ENCODE measurements around the gene CTDP1.

CTDP1 gene

DNA sequence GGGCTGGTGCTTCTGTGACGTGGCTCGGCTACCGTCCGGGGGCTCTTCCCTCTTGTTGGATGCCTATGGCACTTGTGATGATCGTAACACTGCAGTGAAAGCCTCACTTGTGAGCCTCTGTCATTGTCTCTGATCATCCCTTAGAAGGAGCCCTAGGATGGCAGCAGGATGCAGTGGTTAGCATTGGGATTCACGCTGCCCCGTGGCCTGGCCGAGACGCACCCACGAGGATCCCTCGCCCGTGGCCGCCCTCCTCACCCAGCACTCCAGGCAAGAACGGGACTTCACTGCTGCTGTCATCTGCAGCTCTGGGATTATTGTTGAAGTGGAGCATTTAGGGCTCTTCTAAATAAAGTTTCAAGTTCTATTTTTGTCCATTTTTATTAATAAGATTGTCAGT lies 46.8 kb upstream of the CTDP1 start:
- Histone ChIP-seq H3K27ac (ENCODE audit: extremely low read depth, low read depth, low read length) (no peak overlapping the region), H3K9me3 (ENCODE audit: control insufficient read depth, insufficient read depth, low read depth, low read length) (no peaks in the 10 kb centered on the region), H3K36me3 (ENCODE audit: control insufficient read depth in 2 of 2, insufficient read depth in 1 of 2, low read length in 2 of 2) (no peaks in the 10 kb centered on the region), H3K4me3 (ENCODE audit: low read depth, low read length) (no peak overlapping the region), H3K4me1 (ENCODE audit: control insufficient read depth, insufficient read depth, low read length) (no peaks in the 10 kb centered on the region)
- no peak for TF ChIP-seq ZNF248 (tag by site-specific recombination; IDR thresholded peaks at IDR 0.05)
- no peak for TF ChIP-seq ZNF311 (tag by site-specific recombination; IDR thresholded peaks at IDR 0.05; ENCODE audit: borderline replicate concordance)
- TF ChIP-seq TRIM28 (IDR thresholded peaks at IDR 0.05; ENCODE audit: borderline replicate concordance, low read length), result no peak
- TF ChIP-seq ZNF777 (tag by site-specific recombination; IDR thresholded peaks at IDR 0.05; ENCODE audit: borderline replicate concordance), result no peak
- no peak for TF ChIP-seq KLF1 (tag by site-specific recombination; IDR thresholded peaks at IDR 0.05)
- TF ChIP-seq ZNF792 (tag by site-specific recombination; IDR thresholded peaks at IDR 0.05), result no peak
- no peak for TF ChIP-seq ZNF624 (tag by site-specific recombination; IDR thresholded peaks at IDR 0.05)
- ChIA-PET POLR2A (no interaction called here), CTCF (no interaction called here)

DNA sequence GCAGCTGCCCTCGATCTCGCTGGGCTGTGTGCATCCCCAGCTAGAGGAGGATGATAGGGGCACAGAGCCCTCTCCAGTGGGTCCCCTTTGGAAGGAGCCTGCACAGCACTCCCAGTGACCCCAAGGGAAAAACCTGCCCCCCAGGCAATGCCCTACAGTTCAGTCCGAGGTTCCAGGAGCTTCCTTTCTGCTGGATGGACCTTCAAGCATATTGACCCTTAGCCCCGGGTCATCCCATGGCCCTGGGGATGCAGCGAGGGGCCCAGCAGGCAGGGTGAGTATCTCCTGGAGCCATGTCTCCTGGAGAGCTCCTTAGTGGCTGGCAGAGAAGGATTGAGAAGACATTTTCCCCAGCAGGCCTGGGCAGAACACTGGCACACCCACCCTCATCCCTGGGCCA lies 45.4 kb upstream of the CTDP1 start:
- TF ChIP-seq, protein P1, sequence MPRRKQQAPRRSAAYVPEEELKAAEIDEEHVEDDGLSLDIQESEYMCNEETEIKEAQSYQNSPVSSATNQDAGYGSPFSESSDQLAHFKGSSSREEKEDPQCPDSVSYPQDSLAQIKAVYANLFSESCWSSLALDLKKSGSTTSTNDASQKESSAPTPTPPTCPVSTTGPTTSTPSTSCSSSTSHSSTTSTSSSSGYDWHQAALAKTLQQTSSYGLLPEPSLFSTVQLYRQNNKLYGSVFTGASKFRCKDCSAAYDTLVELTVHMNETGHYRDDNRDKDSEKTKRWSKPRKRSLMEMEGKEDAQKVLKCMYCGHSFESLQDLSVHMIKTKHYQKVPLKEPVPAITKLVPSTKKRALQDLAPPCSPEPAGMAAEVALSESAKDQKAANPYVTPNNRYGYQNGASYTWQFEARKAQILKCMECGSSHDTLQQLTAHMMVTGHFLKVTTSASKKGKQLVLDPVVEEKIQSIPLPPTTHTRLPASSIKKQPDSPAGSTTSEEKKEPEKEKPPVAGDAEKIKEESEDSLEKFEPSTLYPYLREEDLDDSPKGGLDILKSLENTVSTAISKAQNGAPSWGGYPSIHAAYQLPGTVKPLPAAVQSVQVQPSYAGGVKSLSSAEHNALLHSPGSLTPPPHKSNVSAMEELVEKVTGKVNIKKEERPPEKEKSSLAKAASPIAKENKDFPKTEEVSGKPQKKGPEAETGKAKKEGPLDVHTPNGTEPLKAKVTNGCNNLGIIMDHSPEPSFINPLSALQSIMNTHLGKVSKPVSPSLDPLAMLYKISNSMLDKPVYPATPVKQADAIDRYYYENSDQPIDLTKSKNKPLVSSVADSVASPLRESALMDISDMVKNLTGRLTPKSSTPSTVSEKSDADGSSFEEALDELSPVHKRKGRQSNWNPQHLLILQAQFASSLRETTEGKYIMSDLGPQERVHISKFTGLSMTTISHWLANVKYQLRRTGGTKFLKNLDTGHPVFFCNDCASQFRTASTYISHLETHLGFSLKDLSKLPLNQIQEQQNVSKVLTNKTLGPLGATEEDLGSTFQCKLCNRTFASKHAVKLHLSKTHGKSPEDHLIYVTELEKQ (tag by site-specific recombination; IDR thresholded peaks at IDR 0.05; ENCODE audit: borderline replicate concordance), result no peak
- no peak for TF ChIP-seq ZNF16 (tag by site-specific recombination; IDR thresholded peaks at IDR 0.05; ENCODE audit: low read depth)
- no peak for TF ChIP-seq SP3 (tag by site-specific recombination; IDR thresholded peaks at IDR 0.05)
- no peak for TF ChIP-seq ZNF623 (tag by site-specific recombination; IDR thresholded peaks at IDR 0.05)
- TF ChIP-seq, protein P2, sequence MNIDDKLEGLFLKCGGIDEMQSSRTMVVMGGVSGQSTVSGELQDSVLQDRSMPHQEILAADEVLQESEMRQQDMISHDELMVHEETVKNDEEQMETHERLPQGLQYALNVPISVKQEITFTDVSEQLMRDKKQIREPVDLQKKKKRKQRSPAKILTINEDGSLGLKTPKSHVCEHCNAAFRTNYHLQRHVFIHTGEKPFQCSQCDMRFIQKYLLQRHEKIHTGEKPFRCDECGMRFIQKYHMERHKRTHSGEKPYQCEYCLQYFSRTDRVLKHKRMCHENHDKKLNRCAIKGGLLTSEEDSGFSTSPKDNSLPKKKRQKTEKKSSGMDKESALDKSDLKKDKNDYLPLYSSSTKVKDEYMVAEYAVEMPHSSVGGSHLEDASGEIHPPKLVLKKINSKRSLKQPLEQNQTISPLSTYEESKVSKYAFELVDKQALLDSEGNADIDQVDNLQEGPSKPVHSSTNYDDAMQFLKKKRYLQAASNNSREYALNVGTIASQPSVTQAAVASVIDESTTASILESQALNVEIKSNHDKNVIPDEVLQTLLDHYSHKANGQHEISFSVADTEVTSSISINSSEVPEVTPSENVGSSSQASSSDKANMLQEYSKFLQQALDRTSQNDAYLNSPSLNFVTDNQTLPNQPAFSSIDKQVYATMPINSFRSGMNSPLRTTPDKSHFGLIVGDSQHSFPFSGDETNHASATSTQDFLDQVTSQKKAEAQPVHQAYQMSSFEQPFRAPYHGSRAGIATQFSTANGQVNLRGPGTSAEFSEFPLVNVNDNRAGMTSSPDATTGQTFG (tag by site-specific recombination; IDR thresholded peaks at IDR 0.05; ENCODE audit: borderline replicate concordance), result no peak
- TF ChIP-seq ZNF274 (IDR thresholded peaks at IDR 0.05; ENCODE audit: low read length), result no peak
- no peak for TF ChIP-seq ZNF274 (tag by site-specific recombination; IDR thresholded peaks at IDR 0.05; ENCODE audit: borderline replicate concordance)
- no peak for TF ChIP-seq ZNF501 (tag by site-specific recombination; IDR thresholded peaks at IDR 0.05)
- no peak for TF ChIP-seq ZNF341 (tag by site-specific recombination; IDR thresholded peaks at IDR 0.05; ENCODE audit: low read depth)
- TF ChIP-seq ZNF843 (tag by site-specific recombination; IDR thresholded peaks at IDR 0.05), result no peak
- TF ChIP-seq, protein P3, sequence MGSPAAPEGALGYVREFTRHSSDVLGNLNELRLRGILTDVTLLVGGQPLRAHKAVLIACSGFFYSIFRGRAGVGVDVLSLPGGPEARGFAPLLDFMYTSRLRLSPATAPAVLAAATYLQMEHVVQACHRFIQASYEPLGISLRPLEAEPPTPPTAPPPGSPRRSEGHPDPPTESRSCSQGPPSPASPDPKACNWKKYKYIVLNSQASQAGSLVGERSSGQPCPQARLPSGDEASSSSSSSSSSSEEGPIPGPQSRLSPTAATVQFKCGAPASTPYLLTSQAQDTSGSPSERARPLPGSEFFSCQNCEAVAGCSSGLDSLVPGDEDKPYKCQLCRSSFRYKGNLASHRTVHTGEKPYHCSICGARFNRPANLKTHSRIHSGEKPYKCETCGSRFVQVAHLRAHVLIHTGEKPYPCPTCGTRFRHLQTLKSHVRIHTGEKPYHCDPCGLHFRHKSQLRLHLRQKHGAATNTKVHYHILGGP (tag by site-specific recombination; IDR thresholded peaks at IDR 0.05), result no peak
- TF ChIP-seq ZNF184 (tag by site-specific recombination; IDR thresholded peaks at IDR 0.05), result no peak
- Histone ChIP-seq H3K4me1 (ENCODE audit: control insufficient read depth, insufficient read depth, low read length) (no peaks in the 10 kb centered on the region), H3K27ac (ENCODE audit: extremely low read depth, low read depth, low read length) (no peak overlapping the region), H3K9me3 (ENCODE audit: control insufficient read depth, insufficient read depth, low read depth, low read length) (no peaks in the 10 kb centered on the region), H3K4me3 (ENCODE audit: low read depth, low read length) (no peak overlapping the region), H3K36me3 (ENCODE audit: control insufficient read depth in 2 of 2, insufficient read depth in 1 of 2, low read length in 2 of 2) (no peaks in the 10 kb centered on the region)
- POLR2A ChIA-PET, result no interaction called here
- CTCF ChIA-PET, result no interaction called here

All from HEK293 (cell line).